IPS-11a (cell line): ENCODE data around the gene HDAC9.
"Not testable (repeated sequence)": the region's sequence is repeated elsewhere in the genome, so short reads cannot be mapped to it uniquely, and the experiment has no call there.

Experiments used
- H3K4me3 ChIP-seq: one replicate; pipeline ENCODE4 v1.5.1; 2013; ENCODE audit warnings: low read depth, low read length, control low read depth

Gene HDAC9

GRCh38 chr7:18936265-18936664, 440.7 kb downstream of the HDAC9 start:
- H3K4me3 ChIP-seq = no peak overlapping the region

GRCh38 chr7:18939771-18940592, 444.4 kb downstream of the HDAC9 start:
- no peak overlapping the region for H3K4me3 ChIP-seq

- H3K4me3 ChIP-seq = no peak overlapping the region
These were observed 445.1 kb downstream of the HDAC9 start for GRCh38 chr7:18940593-18941134.

DNA sequence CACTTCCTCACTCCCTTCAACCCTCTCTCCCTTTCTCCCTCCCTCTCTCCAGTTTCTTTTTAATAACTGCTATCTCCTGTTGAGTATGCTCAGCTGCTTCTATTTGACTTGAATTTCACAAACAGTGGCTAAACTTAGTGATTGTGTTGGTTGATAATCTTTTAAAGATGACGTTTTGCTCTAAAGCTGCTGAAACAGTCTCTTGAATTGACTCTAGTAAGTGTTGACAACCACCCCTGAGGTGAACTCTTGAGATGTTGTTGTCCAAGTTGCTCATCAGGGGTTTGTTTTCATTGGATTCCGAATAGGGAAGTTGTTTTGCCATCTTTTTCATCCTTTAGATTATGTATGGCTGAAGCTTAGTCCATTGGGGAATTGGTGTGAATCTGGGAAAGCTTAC, 445.7 kb downstream of the HDAC9 start:
- H3K4me3 ChIP-seq = no peak overlapping the region

DNA sequence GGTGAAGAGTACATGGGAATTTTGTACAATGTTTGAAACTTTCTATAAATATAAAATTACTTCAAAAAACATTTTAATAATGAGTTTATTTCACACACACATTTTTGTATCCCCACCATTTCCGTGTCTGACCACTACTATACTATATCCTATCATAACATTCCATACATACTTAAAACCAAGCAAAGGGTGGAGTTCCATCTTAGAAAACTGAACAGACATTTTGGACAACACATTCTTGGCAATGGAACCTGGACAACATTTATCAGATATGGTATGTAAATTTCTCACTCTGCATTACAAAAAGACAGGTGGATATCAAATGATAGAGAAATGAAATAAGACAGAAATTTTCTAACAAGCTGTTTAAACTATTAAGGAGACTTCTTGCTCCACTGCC, 453.0 kb downstream of the HDAC9 start:
- H3K4me3 ChIP-seq = no peak overlapping the region

DNA sequence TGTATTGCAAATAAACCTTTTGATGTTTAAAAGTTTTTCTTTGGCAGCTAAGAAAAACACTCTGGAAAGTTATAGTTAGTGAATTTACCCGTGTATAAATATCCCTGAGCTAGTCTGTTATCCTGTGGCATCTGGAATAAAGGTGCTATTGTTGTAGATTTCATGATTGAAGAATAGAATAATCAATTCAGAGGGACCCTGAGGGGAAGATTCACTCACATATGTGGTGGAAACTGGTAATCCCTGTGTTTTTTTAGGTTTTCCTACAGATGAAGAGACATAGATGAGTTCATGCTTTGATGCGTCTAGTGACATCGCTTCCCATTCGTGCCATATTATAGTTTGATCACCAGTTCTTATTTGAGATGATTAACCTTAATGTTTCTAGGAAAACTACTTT, 457.3 kb downstream of the HDAC9 start:
- H3K4me3 ChIP-seq = no peak overlapping the region

DNA sequence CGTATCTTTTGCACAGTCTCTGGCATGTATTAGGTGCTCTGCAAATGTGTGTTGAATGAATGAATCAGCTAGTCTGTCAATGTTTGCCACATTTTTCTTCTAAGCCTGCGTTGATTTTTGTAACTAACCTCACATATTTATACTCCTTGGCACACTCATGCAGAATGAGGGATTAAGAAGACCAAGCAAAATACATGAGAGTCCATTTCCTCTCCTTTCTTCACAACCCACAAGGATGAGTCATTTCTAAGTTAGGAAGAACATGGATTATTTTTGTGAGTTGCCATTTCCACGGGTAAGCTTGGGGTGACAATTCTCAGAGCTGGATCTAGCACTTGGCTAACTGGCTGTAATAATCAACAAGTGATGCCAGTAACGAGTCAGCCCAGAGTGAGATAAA, 463.1 kb downstream of the HDAC9 start:
- H3K4me3 ChIP-seq = no peak overlapping the region

GRCh38 chr7:18960725-18961124, 465.2 kb downstream of the HDAC9 start:
- no peak overlapping the region for H3K4me3 ChIP-seq

DNA sequence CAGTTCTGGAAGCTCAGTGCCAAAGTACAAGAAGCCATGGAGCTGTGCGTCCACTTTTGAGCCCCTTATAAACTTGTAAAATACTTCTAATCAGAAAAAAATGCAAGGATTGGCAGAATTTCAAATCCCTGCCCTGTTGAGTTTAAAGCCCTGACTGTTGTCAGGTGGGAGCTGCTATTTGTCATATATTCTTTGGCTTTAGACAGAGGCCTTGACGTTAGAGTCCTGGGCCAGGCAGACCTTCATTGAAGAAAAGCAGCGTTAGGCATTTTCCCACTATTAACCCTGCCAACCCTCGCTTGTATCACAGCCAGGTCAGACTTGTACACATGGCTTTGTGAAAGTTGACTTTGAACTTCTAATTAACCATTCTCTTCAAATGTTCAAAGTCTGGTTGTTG, 466.5 kb downstream of the HDAC9 start:
- H3K4me3 ChIP-seq = no peak overlapping the region

- no peak overlapping the region for H3K4me3 ChIP-seq
These were observed 470.1 kb downstream of the HDAC9 start for GRCh38 chr7:18965657-18966056.

DNA sequence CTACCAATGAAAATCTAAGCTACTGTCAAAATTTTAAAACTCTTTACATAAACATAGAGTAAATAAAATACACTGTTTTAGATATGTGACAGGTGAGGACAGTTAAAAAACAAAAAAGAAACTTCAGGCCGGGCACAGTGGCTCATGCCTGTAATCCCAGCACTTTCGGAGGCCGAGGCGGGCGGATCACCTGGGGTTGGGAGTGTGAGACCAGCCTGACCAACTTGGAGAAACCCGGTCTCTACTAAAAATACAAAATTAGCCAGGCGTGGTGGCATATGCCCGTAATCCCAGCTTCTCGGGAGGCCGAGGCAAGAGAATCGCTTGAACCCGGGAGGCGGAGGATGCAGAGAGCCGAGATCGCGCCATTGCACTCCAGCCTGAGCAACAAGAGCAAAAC, 472.2 kb downstream of the HDAC9 start:
- not testable (repeated sequence) for H3K4me3 ChIP-seq

DNA sequence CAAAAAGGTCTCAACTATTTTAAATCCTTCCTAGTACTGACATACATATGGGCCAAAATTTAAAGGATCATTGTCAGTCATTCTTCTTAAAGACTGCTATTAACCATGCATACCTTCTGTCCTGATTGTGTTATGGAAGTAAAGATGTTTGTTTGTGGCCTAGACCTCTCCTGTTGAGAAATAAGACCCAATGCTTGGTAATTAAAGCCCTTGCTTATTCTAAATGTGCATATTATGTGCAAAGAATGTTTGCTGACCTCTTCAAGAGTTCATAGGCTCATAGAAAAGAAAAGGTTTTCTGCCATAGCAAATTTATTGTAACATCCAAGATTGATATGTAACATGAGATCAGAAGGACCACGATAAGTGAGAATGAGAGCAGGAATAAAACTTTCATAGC, 476.3 kb downstream of the HDAC9 start:
- no peak overlapping the region for H3K4me3 ChIP-seq

DNA sequence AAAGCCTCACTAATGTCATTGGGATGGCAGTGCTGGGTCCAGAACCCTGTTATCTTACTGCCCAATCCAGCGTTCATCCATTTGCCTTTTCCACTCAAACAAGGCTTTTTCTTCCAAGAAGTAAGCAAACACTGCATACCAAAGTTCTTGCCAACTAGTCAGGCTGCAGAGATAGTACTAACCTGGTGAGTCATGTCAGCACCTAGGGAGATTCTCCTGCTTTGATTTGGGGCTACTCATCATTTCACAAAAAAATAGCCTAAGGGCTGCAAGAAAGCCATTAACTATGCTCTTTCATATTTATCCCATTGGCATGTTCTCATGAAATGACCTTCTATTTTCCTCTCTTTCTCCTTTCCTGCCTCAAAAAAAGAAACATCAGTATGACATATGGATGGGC, 479.3 kb downstream of the HDAC9 start:
- H3K4me3 ChIP-seq = no peak overlapping the region

- no peak overlapping the region for H3K4me3 ChIP-seq
These were observed 479.7 kb downstream of the HDAC9 start for GRCh38 chr7:18975276-18975675.

DNA sequence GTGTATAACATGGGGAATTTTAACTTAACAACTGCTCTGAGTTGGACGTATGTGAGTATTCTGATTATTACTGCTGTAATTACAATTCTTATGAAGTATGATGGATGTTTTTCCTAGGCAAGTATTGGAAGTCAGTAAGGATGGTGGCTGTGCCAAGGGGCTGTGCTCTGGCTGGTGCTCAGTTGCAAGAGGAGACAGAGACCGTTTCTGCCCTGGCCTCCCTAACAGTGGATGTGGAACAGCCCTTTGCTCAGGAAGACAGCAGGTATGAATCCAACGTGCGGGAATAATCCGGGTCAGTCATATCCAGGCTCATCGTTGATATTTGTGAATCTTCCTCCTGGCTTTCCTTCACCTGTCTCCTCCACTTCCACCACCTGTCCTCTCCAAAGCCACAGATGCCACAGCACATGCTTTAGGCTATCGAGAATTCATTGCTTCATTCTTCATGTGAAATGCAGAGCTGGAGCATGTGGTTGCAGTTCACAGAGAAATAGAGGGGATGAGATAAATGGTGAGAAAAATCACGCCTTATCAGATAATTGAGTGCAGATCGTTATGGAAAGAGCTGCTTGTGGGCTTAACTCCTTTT, 480.2 kb downstream of the HDAC9 start:
- H3K4me3 ChIP-seq = no peak overlapping the region

DNA sequence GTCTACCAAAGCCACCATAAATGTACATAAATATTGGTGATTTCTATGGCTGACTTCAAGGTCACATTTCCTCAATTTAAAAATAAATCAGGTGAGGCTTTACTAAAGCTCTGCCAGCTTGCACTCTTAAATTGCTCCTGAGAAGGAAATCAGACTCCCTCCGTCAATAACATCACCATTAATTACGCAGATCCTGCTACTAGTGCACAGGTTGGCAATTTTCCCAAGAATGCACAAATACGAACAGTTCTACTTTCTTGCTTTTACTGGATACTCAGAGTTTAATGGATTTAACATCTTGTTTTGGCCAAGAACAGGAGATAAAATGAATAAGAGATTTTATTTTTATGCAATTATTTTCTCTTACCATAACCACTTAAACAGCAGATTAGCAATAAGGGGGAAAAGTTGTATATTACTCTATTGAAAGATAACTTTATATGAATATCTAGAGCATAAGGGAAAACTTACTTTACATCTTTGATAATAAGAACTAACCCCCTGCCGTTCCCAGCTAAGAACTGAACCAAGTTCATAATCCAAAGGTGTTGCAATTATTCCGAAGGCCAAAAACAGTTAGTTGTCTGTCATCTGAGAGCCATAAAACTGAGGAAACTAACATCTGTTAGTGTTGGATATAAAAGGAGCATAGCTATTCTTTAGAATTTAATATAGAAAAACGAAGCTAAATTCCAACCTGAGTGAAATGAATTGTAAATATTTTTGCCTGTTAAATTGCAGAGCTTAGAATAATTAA, 481.3 kb downstream of the HDAC9 start:
- no peak overlapping the region for H3K4me3 ChIP-seq

GRCh38 chr7:18978108-18978495, 482.6 kb downstream of the HDAC9 start:
- no peak overlapping the region for H3K4me3 ChIP-seq

GRCh38 chr7:18990700-18991099, 495.2 kb downstream of the HDAC9 start:
- H3K4me3 ChIP-seq = not testable (repeated sequence)

DNA sequence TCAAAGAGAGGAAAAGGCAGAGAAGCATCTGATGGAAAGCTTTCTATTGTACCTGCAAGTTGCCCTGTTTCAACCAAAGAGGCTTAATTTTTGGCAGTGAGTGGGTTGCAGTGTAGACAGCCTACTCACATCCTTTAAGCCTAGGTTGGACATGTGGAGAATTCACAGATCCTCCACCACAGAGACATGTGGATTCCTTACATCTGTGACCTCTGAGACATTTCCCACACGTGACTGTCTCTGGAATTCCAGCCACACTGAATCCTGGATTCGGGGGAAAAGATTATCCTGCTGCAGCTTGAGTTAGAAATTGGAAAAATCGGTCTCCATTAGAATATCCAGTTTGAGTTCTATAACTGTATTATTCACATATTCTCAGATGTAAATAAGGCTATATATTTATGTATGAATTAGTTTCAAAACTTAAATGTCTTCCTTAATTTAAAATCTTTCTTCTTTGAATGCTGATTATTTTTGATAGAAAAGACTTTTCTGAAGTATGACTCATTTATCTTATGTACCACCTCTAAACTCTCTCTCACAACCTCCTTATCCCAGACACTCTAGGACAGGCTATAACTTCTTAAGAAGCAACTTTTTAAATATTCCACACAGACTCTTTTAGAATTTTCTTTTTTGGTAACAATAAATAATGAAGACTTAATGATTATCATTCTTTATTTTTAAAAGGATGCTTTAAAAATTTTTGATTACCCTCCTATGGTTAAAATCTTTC, 498.6 kb downstream of the HDAC9 start:
- no peak overlapping the region for H3K4me3 ChIP-seq

DNA sequence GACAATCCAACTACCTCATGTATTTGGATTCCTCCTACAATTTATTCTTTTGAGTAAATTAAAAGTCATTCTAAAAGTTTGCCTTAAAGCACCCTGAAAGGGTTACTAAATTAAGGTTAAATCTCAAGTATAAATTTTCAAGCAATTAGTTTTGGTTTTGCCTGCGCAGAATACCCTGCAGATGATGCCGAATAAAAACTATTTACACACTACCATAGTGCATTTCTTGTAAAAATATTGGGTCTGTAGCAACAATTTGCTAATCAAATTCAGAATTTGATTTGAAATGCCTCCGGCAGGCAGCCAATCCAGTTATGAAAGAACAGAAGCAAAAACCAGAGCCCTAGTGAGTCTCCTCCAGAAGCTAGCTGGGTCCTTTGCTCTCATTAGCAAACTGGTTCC, 499.7 kb downstream of the HDAC9 start:
- H3K4me3 ChIP-seq = no peak overlapping the region

DNA sequence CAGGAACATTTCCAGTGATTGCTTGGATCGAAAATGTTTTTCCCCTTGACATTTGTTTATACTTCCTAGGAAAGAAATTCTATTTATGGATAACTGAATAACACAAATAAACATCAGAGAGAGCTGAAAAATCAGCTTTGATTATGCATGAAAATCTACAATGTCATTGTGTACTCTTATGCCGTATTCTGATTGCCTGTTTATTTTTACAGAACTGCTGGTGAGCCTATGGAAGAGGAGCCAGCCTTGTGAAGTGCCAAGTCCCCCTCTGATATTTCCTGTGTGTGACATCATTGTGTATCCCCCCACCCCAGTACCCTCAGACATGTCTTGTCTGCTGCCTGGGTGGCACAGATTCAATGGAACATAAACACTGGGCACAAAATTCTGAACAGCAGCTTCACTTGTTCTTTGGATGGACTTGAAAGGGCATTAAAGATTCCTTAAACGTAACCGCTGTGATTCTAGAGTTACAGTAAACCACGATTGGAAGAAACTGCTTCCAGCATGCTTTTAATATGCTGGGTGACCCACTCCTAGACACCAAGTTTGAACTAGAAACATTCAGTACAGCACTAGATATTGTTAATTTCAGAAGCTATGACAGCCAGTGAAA, 500.4 kb downstream of the HDAC9 start:
- H3K4me3 ChIP-seq = no peak overlapping the region
